ENCODE data around the gene ORMDL2. TPM values are rescaled to one million over a fixed set of nuclear protein-coding genes. Genes with fewer than 3 reads are reported as not detected.

ORMDL2 gene
- 64.2 TPM for total RNA-seq

DNA sequence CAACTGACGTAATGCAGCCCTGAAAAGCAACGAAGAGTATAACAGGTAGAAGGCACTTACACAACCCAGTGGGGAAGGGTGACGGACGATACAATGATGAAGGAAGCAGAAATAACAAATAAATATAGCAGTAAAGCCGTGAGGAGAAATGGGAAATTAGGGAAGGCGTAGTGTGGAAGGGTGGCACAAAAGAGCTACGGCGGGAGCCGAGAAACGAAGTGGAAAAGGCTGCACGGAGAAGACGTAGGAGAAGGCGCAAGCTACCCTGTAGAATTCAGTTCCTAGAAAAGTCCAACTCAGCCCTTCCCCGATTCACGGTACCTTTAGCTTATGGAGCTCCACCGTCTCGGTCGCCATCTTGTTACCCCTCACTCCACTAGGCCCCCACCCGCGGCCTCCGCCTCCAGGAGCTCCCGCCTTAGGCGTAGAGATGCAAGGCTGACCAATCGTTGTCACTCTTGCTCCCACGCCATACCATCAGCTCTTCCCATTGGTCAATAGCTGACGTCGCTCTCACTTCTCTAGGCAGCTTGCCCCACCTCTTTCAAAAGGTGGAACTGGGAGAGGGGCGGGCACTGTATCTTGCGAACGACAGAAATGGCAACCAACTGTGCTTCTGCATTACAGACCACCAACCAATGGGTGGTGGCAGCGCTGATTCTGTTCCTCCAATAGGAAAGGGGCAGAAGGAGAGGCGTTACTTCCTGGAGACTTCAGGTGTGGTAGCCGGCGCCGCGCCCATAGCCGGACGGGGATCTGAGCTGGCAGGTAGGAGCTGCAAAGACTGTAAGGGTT lies at the start of gene ORMDL2, which contains the start of gene SARNP:
TSS of gene ORMDL2 (plus strand) at position 697 of the 795 bp plus-strand sequence. CDS start 959 bp downstream, outside the sequence.
TSS of gene SARNP (minus strand) at position 380 of the 795 bp plus-strand sequence. CDS start at position 357, 23 bp downstream.
- ATAC-seq = peak; percentile 99

- no peak for ATAC-seq
Measured at GRCh38 chr12:55771736-55772135, 46.1 kb upstream of the ORMDL2 start.

GRCh38 chr12:55777856-55778255 lies 40.0 kb upstream of the ORMDL2 start:
- no peak for ATAC-seq

DNA sequence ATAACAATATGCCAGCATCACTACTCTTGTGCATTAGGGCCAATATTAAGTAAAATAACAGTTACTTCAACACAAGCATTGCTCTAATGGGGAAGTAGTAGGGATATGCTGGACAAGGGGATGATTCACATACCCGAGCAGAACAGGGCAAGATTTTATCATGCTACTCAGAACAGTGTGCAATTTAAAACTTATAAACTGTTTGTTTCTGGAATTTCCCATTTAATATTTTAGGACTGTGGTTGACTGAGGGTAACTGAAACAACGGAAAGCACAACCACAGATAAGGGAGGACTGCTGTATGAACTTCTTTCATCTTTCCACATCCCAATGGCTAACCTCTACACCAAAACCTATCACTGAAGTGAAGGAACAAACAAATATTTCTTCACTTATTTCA lies 37.2 kb upstream of the ORMDL2 start:
- no peak for ATAC-seq

- ATAC-seq = no peak
Measured at GRCh38 chr12:55788546-55788945, 29.3 kb upstream of the ORMDL2 start.

- ATAC-seq = no peak
Measured at GRCh38 chr12:55789171-55789570, 28.7 kb upstream of the ORMDL2 start.

- no peak for ATAC-seq
Measured at GRCh38 chr12:55789893-55790292, 27.9 kb upstream of the ORMDL2 start.

DNA sequence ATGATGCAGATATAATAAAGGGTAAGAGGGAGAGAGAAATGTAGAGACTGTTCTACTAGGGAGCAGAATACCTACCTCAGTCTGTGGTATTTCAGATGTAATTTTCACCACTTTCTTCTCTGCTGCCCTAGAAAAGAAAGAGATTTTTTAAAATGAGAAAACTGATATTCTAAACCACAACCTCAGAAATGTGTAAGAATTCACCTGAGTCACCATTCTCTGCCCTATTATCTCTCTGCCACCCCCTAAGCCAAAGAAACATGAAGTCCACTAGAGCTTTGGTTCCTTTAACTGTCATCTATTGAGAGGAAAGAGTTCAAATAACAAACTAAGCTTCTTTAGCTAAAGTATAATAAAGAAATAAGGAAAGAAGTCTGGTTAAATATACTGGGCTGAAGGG lies 21.9 kb upstream of the ORMDL2 start:
- ATAC-seq = no peak

DNA sequence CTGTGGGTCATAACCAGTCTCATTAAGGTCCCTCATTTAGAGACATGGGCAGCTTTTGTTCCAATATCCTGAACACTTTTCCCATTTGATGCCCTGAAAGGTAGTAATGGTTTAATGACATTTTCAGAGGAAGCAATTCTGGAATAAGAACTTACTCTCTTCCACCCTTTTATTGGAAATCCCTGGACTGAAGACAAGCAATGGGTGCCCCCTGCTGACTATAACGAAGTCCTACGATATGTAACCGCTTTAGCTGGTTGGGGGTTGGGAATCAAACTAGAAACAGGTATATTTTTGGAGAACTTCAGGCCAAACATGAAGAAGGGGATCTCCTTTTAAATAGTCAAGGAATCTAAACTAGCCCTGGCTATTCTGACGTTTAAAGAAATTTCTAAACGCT lies 20.8 kb upstream of the ORMDL2 start:
- ATAC-seq = no peak

GRCh38 chr12:55797550-55797949 lies 20.3 kb upstream of the ORMDL2 start:
- no peak for ATAC-seq

DNA sequence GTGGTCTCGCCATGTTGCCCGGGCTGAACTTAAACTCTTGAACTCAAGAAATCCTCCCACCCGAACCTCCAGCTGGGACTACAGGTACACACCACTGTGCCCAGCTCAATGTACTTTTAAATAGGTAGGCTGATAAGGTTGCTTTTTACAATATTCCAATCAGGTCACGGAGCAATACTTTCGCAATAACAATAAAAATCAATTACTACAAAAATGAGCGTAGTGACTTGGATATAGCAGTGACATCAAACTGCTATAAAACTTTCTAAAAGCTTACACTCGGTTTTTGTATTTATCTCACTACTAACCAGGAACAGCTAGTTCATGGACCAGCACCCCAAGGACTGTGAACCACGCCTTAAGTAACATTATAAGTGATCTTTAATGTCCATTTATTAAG lies 10.9 kb upstream of the ORMDL2 start:
- ATAC-seq = no peak

DNA sequence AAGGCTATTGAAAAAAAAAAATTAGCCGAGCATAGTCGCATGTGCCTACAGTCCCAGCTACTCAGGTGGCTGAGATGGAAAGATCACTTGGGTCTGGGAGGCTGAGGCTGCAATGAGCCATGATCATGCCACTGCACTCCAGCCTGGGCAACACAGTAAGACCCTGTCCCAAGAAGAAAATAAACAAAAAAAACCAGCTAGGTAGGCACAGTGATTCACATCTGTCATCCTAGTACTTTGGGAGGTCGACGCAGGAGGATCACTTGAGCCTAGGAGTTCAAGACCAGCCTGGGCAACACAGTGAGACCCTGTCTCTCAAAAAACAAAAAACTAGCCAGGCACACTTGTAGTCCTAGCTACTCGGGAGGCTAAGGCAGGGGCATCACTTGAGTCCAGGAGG lies 8.6 kb upstream of the ORMDL2 start:
- ATAC-seq = no peak

DNA sequence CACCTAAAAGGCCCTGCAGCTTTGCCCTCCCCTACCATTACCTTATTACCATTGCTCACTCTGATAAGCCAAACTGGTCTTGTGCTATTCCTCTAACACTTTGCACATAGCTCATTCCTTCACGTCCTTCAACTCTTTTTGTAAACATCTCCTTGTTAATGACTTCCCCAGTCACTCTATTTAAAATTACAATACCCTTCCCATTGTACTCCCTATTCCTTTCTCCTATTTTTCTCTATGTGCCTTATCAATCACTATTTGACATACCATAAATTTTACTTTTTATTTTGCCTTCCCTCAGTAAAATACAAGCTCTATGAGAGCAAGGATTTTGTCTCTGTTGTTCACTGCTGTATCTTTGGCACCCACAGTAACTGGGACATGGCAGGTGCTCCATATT lies 5.8 kb upstream of the ORMDL2 start:
- ATAC-seq = no peak

GRCh38 chr12:55814257-55814656 lies 3.6 kb upstream of the ORMDL2 start:
- no peak for ATAC-seq

DNA sequence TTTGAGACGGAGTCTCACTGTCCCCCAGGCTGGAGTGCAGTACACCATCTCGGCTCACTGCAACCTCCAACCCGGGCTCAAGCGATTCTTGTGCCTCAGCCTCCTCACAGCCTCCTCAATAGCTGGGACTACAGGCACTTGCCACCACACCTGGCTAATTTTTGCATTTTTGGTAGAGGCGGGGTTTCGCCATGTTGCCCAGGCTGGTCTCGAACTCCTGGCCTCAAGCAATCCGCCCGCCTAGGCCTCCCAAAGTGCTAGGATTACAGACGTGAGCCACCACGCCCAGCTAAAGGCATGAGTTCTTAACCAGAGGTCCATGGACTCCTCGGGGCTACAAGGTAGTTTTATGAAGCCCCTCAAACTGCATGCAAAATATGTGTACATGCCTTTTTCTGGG lies 2.4 kb upstream of the ORMDL2 start:
- ATAC-seq = no peak

- no peak for ATAC-seq
Measured at GRCh38 chr12:55816881-55817344, 928 bp upstream of the ORMDL2 start.

- ATAC-seq = peak; percentile 21
Measured at GRCh38 chr12:55818140-55818728, 393 bp downstream of the ORMDL2 start.

DNA sequence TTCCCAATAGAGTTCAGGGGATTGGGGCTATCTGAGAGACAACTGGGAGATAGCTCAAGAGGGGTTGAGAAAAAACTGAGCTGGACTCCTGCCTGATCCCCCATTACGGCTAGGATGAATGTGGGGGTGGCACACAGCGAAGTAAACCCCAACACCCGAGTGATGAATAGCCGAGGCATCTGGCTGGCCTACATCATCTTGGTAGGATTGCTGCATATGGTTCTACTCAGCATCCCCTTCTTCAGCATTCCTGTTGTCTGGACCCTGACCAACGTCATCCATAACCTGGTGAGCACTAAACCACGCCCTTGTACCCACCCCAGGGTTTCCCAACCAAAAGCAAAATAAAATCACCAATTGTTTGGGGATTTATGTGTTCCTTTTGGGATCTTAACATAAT lies 1.0 kb downstream of the ORMDL2 start:
- ATAC-seq = no peak

GRCh38 chr12:55820679-55821078 lies 2.8 kb downstream of the ORMDL2 start:
- ATAC-seq = no peak

- ATAC-seq = no peak
Measured at GRCh38 chr12:55822228-55822627, 4.4 kb downstream of the ORMDL2 start.

- no peak for ATAC-seq
Measured at GRCh38 chr12:55823419-55823818, 5.6 kb downstream of the ORMDL2 start.

DNA sequence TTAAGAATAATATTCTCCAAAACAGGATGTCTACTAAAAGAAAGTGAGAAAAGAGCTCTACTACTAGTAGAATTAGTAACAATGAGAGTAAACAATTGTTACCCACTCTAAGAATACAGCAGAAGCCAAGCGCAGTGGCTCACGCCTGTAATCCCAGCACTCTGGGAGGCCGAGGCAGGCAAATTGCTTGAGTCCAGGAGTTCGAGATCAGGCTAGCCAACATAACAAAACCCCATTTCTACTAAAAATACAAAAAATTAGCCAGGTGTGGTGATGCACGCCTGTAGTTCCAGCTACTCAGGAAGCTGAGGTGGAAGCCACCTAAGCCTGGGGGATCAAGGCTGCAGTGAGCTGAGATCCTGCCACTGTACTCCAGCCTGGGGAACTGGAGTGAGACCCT lies 6.9 kb downstream of the ORMDL2 start:
- ATAC-seq = no peak

- no peak for ATAC-seq
Measured at GRCh38 chr12:55827806-55828205, 10.0 kb downstream of the ORMDL2 start.

GRCh38 chr12:55828357-55828756 lies 10.5 kb downstream of the ORMDL2 start:
- ATAC-seq = no peak

Measured in esophagus mucosa (tissue), 1 donor.